HG03571 (cell line): Measurements from ENCODE around the gene BRD3OS.
A peak's percentile ranks its signal among the peaks of the same experiment; 100 is the strongest.

Experiments
- ATAC-seq: cut with Tn5 transposase; IDR thresholded peaks from one replicate; pipeline ENCODE4 v1.9.1; 2021; ENCODE audit not compliant: unreplicated experiment

BRD3OS gene

GRCh38 chr9:134049772-134050588 is 24.7 kb downstream of the BRD3OS start:
- ATAC-seq = no peak

- ATAC-seq = no peak
Measured at GRCh38 chr9:134050726-134051125, 25.4 kb downstream of the BRD3OS start.

DNA sequence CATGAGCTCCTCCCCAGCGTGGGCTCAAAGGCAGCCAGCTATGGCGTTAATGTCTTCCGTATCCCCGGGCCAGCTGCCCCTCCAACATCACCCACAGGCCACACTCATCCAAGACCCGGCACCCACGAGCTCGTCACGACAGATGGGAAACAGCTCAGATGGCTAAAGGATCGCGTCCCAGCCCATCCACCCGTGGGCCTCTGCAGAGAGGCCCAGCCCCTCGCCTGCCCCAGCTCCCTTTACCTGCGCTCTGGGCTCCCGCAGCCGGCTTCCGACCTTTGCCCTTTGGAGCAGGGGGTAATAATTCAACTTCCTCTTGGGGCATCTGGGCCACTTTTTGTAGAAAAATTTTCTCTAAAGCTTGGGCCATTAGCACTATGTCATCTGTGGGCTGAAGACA is 26.0 kb downstream of the BRD3OS start:
- no peak for ATAC-seq

DNA sequence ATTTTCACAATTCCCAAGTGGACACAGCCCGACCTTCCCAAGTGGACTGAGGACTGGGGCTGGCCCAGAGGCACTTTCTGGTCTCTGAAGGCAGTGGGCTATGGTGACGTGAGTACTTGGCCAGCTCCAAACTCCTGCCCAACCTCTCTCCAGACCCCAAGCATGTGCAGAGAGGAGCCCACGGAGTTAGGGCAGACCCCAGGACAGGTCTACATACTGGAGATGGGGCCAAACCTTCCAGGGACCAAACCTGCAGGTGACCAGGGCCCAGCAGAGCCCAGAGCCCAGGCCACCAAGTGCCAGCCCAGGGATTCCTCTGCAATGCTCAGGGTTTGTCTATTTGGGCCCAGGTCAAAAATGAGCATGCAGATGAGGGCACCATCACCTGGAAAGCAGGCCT is 27.2 kb downstream of the BRD3OS start:
- ATAC-seq = no peak

DNA sequence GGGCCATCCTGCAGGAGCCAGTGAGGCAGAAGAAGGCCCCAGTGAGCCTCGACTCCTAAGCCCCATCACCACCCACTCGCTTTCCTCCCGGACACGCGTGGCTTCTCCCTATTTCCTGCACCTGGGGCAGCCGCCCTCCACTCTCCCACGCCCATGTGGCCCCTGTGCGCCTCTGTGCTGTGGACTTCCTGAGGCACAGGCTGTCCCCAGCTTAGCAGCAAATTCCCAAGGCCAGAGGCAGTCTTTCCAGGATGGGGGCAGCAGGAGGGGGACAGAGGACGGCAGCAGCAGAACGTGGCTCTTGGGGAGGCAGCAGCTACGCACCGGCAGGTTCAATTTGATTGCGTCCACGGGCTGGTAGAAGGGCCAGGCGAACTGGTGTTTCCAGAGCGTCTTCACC is 27.7 kb downstream of the BRD3OS start:
- ATAC-seq = no peak

GRCh38 chr9:134053401-134053871 is 28.2 kb downstream of the BRD3OS start:
- no peak for ATAC-seq

DNA sequence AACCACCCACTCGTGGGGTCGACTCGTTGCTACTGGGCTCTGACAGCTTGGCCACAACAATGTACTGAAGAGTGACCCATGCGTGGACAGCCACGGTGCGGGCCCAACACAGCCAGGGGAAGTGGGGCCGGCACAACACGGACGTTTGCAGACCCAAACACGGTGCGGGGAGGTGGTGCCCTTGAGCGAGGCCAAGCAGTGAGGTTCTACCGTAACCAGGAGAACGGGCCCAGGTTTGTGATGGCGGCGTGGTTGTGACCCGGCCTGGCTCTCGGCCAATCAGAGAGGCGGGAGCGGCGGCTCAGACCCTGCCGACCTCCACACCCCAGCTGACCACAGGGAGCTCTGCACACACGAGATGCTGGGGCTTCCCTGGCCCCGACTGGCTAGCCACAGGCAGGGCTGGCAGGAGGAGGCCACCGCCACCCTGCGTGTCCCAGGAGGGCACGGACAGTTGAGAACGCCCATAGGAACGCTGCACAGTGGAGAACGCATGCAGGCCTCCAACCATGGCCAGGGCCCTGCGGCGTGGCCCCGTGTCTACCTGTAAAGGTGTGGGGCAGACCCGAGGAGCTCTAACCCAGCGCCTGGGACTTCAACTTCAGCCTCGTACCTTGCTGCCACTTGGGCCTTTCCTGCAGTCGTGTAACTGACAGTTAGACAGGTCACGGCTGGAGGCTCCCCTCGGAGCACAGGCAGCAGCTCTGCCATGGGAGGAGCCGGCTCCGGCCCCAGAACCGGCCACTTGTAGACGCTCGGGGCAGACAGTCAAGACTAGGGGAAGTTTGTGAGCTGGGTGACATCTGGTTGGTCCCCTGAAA is 28.9 kb downstream of the BRD3OS start:
- no peak for ATAC-seq

DNA sequence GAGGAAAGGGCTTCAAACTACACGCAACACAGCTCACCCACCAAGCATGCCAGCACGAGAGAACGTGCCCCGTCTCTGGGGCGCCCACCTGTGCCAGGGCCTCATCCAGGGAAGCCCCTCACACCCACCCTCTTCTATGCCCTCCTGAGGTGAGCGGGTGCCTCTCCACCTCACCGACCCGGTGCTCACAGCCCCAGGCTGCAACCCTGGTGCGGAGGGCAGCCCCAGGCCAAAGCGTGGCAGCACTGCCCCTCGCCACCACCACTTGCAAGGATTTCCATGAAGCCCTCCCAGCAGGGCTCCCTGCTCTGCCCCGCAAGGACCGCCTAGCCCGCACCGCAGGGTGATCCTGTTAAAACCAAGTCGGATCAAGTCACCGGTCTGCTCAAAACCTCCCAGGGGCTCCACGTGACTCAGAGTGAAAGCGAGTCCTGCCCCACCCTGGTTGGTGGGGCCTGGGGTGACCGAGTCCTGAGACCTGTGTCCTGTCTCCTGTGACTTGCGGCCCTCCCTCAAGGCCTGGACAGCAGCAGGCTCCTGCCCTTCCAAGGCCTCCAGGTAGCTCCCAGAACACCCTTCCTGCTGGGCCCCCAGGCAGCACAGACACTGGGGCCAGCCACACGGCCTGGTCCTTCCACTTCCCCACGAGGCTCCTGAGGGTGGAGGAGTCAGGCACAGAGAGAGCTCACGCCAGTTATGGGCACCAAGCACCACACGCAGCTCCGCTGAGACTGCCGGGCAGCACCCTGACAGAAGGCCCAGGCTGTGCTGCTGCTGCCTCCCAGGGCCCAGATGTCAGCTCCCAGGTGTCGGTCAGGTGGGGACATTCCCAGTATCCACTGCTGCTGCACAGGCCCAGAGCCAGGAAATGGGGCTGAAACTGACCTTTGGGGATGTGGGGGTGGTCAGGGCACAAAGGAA is 29.9 kb downstream of the BRD3OS start:
- ATAC-seq = no peak

GRCh38 chr9:134055981-134056461 is 30.7 kb downstream of the BRD3OS start:
- ATAC-seq = no peak

GRCh38 chr9:134056483-134057306 is 31.4 kb downstream of the BRD3OS start:
- ATAC-seq = no peak

DNA sequence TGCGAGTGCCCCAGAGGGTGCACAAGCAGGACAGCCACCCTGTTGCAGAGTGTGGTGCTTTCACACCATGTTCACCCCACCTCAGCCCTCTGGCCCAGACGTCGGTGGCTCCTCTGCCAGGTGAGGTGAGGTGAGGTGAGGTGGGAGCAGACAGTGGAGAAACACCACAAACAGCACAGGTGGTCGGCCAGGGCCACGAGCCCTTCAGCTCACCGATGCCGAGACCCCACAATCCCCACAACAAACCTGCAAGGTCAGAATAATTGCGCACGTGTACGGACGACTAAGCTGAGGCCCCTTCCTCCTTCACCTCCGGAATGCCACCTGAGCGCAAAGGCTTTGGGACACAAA is 32.0 kb downstream of the BRD3OS start:
- ATAC-seq = no peak

DNA sequence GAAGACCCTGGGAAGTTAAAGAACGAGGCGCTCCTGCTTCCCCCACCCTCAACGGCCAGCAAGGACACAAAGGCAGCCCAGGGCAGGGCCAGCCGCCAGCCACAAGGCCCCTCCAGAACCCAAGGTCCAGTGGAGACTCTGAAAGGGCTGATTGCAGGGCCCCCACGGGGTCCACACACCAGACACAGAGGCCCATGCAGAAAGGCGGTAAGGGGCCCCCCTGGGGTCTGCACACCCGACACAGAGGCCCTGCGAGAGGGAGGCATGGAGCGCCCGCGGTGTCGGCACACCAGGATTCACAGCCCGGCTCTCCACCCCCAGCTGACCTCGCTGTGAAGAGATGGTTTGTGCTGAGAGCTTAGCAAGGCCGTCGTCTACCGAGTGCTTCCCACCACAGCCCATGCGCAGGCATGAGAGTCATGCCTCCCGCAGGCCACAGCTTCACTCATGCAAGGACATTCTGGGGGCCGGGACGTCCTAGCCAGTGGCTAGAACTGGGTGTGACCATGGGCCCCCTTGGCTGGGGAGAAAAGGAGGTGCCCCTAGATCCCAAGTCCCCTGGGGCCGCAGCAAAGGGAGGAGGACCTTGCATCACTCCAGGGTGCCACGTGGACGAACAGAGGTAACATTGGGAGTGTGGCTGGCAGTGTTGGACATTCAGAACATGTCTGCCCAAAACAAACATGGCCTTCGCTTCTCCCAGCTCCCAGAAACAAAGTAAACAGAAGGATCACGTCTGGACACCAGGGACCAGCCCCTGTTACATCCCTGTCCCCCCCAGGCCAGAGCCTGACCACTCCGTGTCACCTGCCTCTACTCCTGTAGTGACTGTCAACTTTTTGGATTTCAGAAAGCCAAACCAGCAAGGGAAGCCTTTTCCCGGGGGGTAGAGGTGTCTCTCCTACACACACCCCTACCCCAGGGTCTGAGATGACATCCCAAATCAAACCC is 32.7 kb downstream of the BRD3OS start:
- ATAC-seq = no peak

GRCh38 chr9:134058716-134059115 is 33.4 kb downstream of the BRD3OS start:
- ATAC-seq = no peak

DNA sequence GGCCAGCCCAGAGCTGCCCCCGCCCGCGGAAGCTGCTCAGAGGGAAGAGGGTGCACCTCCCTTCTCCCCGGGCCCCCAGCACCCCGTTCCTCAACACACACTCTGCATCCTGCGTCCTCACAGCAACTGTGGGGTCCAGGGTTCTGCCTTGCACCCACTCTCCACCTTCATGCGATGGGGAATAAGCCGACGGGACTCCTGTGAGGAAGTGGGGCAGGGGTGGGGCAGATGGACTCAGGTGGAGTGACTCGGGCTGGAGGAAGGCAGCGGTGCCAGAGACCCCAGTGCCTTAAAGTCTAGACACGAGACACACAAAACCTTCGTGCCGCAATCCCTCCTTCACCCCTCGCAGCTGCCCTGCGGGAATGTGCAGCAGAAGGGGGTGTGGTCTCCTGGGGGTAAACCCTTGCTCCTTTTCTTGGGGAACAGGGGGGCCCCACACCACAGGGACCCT is 33.9 kb downstream of the BRD3OS start:
- ATAC-seq = no peak

DNA sequence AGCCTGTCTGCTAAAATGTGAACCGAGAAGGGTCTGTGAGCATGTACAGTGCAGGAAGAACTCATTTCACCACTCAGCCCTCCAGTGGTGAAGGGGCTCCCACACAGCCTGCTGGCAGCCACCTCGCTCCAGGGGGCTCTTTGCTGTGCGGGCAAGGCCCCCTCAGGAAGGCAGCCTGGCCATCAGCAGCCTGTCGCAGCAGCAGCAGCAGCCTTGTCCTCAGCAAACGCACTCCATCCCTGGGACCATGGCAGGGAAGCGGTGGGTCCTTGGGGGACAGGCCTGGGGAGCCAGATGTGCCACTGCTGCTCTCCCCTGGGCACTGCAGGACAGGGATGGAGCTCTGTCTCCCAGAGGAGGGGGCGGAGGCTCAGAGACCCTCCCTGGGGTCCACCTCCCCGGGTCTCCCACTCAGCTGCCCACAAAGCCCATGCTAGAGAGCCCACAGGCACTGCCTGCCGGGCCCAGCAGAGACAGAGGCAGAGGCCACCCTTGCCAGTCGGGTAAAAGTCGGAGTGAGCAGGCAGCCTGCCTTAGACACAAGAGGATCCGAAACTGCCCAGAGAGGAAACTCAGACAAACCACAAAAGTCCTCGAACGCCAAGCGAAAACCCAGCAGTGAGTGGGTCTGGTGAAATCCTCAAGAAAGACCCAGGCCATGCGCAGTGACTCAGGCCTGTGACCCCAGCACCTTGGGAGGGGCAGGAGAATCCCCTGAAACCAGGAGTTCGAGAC is 34.5 kb downstream of the BRD3OS start:
- peak; percentile 66 for ATAC-seq

- no peak for ATAC-seq
Measured at GRCh38 chr9:134060546-134060945, 35.3 kb downstream of the BRD3OS start.

DNA sequence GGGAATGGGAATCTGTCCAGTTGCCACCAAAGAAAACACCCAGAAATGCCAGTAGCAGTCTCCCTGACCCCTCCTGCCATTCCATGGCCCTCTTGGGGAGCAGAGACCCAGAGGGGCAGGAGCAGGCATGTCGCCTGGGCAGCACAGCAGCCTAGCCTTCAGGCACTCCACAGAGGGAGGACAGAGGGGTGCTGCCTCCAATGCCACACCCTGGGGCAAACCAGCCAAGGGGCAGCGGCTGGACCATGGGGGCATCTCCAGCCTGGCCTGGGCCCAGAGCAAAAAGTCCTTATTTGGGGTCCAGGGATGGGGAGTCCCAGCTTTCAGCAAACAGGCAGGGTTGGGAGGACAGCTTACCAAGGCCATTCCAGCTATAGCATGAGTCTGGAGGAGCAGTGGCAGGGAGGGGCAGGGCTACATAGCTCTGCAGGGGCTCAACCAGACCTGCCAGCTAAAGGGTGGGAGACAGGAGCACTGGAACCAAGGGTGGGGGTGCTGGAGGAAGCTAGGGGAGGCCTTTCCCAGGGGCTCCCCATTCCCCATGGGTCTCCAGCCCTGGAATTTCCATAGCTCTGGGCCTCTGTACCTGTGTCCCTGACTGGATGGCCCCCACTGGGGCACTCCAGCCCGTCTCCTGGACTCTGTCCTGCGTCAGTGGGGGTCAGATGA is 35.9 kb downstream of the BRD3OS start:
- ATAC-seq = no peak
